ENCODE data around the gene GSK3B. TPM values are rescaled to one million over a fixed set of nuclear protein-coding genes. Genes with fewer than 3 reads are reported as not detected.

Gene GSK3B
- total and polyA plus RNA-seq, 4 donors, result 11.0 to 64.9 (median 30.6) TPM

DNA sequence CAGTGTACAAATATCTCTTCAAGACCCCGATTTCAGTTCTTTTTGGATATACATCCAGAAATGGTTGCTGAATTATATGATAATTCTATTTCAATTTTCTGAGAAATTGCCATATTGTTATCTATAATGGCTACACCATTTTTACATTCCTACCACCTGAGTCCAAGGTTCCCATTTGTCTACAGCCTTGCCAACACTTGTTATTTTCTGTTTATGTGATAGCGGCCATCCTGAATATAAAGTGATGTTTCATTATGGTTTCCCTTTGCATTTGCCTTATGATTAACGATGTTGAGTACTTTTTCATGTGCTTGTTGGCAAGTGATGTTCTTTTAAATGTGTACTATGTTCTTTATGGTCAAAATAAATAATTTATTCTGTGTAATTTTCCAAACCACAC lies 303.9 kb downstream of the GSK3B start:
- TF ChIP-seq, protein P1, sequence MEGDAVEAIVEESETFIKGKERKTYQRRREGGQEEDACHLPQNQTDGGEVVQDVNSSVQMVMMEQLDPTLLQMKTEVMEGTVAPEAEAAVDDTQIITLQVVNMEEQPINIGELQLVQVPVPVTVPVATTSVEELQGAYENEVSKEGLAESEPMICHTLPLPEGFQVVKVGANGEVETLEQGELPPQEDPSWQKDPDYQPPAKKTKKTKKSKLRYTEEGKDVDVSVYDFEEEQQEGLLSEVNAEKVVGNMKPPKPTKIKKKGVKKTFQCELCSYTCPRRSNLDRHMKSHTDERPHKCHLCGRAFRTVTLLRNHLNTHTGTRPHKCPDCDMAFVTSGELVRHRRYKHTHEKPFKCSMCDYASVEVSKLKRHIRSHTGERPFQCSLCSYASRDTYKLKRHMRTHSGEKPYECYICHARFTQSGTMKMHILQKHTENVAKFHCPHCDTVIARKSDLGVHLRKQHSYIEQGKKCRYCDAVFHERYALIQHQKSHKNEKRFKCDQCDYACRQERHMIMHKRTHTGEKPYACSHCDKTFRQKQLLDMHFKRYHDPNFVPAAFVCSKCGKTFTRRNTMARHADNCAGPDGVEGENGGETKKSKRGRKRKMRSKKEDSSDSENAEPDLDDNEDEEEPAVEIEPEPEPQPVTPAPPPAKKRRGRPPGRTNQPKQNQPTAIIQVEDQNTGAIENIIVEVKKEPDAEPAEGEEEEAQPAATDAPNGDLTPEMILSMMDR (IDR thresholded peaks at IDR 0.05; ENCODE audit: control extremely low read depth, extremely low read depth), result no peak
- 95 to 96% methylated on average over 3 of the region's 3 CpGs for WGBS, 2 donors
- DNase-seq (no peak), ATAC-seq (ENCODE audit: insufficient read depth, low FRiP score) (no peak)
- H3K9me3 ChIP-seq (ENCODE audit: control insufficient read depth in 4 of 4, insufficient read depth in 3 of 4, low read length in 3 of 4), result peaks cover 0 to 2% (median 0%) of the 10 kb centered on the region in 4 donors
- H3K27me3 ChIP-seq (ENCODE audit: control insufficient read depth in 3 of 3, insufficient read depth in 3 of 3, low read length in 2 of 3), result no peaks in the 10 kb centered on the region
- H3K9ac ChIP-seq (ENCODE audit: insufficient read depth in 1 of 2, low read length in 2 of 2), result no peak overlapping the region
- H3K27ac ChIP-seq (ENCODE audit: low read depth in 1 of 2, low read length in 1 of 2), result no peak overlapping the region
- H3K4me3 ChIP-seq, result no peak overlapping the region
- H3K4me1 ChIP-seq (ENCODE audit: control insufficient read depth in 5 of 5, insufficient read depth in 5 of 5, low read length in 5 of 5), result no peaks in the 10 kb centered on the region
- H3K36me3 ChIP-seq (ENCODE audit: control insufficient read depth in 4 of 4, insufficient read depth in 4 of 4, low read length in 4 of 4), result no peaks in the 10 kb centered on the region

DNA sequence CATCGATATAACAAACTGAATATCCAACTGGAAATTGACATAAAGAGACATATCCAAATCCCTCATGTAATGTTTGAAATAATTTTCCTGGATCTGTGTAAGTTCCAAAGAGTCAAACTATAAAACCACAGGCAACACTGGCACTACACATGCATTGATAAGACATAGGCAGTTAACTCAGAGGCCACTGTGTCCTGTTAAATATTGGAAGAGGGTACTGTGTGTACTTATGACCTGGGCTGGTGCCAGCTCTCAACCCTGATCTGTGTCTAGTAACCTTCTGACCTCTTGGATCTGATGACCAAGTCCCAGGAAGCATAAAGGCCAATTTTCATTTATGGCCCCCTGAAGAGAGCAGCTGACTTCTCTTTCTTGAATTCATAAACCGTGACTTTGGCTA lies 307.8 kb downstream of the GSK3B start:
- TF ChIP-seq, protein P1 (IDR thresholded peaks at IDR 0.05; ENCODE audit: control extremely low read depth, extremely low read depth), result no peak
- DNase-seq (no peak), ATAC-seq (ENCODE audit: insufficient read depth, low FRiP score) (no peak)
- Histone ChIP-seq H3K36me3 (ENCODE audit: control insufficient read depth in 4 of 4, insufficient read depth in 4 of 4, low read length in 4 of 4) (no peaks in the 10 kb centered on the region), H3K4me3 (no peak overlapping the region), H3K27ac (ENCODE audit: low read depth in 1 of 2, low read length in 1 of 2) (no peak overlapping the region), H3K9me3 (ENCODE audit: control insufficient read depth in 4 of 4, insufficient read depth in 3 of 4, low read length in 3 of 4) (no peaks in the 10 kb centered on the region), H3K27me3 (ENCODE audit: control insufficient read depth in 3 of 3, insufficient read depth in 3 of 3, low read length in 2 of 3) (no peaks in the 10 kb centered on the region), H3K4me1 (ENCODE audit: control insufficient read depth in 5 of 5, insufficient read depth in 5 of 5, low read length in 5 of 5) (no peaks in the 10 kb centered on the region), H3K9ac (ENCODE audit: insufficient read depth in 1 of 2, low read length in 2 of 2) (no peak overlapping the region)
- WGBS, 2 donors, result 86 to 88% methylated on average over 2 of the region's 2 CpGs

DNA sequence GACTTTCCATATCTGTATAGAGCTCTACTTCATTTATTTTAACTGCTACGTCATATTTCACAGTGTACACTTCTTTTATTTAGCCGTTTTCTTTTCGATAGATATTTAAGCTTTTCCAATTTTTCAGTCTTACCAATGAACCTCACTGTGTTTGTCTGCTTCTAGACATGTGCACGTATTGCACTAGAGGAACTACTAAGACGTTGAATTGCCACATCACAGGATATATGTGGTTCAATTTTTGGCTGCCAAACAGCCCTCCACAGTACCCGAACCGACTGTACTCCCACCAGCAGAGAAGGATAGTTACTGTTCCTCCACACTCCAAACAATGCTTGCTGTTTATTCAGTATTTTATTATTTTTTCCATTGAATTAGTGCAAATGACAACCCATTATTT lies 310.4 kb downstream of the GSK3B start:
- no peaks in the 10 kb centered on the region for H3K4me1 ChIP-seq (ENCODE audit: control insufficient read depth in 5 of 5, insufficient read depth in 5 of 5, low read length in 5 of 5)
- no peak overlapping the region for H3K4me3 ChIP-seq
- no peak overlapping the region for H3K9ac ChIP-seq (ENCODE audit: insufficient read depth in 1 of 2, low read length in 2 of 2)
- no peaks in the 10 kb centered on the region for H3K27me3 ChIP-seq (ENCODE audit: control insufficient read depth in 3 of 3, insufficient read depth in 3 of 3, low read length in 2 of 3)
- ATAC-seq (ENCODE audit: insufficient read depth, low FRiP score) (no peak), DNase-seq (no peak)
- H3K36me3 ChIP-seq (ENCODE audit: control insufficient read depth in 4 of 4, insufficient read depth in 4 of 4, low read length in 4 of 4), result no peaks in the 10 kb centered on the region
- H3K27ac ChIP-seq (ENCODE audit: low read depth in 1 of 2, low read length in 1 of 2), result no peak overlapping the region
- WGBS, 2 donors, result 32 to 54% methylated on average over 7 of the region's 7 CpGs
- TF ChIP-seq, protein P1 (IDR thresholded peaks at IDR 0.05; ENCODE audit: control extremely low read depth, extremely low read depth), result no peak
- no peaks in the 10 kb centered on the region for H3K9me3 ChIP-seq (ENCODE audit: control insufficient read depth in 4 of 4, insufficient read depth in 3 of 4, low read length in 3 of 4)

DNA sequence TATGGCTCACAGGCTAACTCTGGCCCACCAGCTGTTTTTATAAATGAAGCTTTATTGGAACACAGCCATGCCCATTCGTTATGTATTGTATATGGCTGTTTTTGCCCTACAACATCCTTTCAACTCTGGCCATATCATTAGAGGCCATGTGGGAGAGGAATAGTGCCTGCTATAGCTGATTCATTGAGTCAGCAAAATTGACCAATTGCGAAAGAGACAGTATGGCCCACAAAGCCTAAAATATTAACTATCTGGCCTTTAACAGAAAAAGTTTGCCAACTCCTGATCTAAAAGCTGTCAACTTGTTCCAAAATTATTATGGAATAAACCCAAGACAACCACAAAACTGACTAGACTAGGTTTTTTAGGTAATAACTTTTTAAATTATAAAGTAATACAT lies 311.0 kb downstream of the GSK3B start:
- Histone ChIP-seq H3K4me3 (no peak overlapping the region), H3K36me3 (ENCODE audit: control insufficient read depth in 4 of 4, insufficient read depth in 4 of 4, low read length in 4 of 4) (no peaks in the 10 kb centered on the region), H3K4me1 (ENCODE audit: control insufficient read depth in 5 of 5, insufficient read depth in 5 of 5, low read length in 5 of 5) (no peaks in the 10 kb centered on the region), H3K27me3 (ENCODE audit: control insufficient read depth in 3 of 3, insufficient read depth in 3 of 3, low read length in 2 of 3) (no peaks in the 10 kb centered on the region), H3K9ac (ENCODE audit: insufficient read depth in 1 of 2, low read length in 2 of 2) (no peak overlapping the region), H3K27ac (ENCODE audit: low read depth in 1 of 2, low read length in 1 of 2) (no peak overlapping the region), H3K9me3 (ENCODE audit: control insufficient read depth in 4 of 4, insufficient read depth in 3 of 4, low read length in 3 of 4) (no peaks in the 10 kb centered on the region)
- WGBS, 2 donors, result 81 to 85% methylated on average over 2 of the region's 2 CpGs
- TF ChIP-seq, protein P1 (IDR thresholded peaks at IDR 0.05; ENCODE audit: control extremely low read depth, extremely low read depth), result no peak
- no peak for ATAC-seq (ENCODE audit: insufficient read depth, low FRiP score)
- peak in 1 of 3 donors; percentile 7 for DNase-seq
